Hepatocyte (in vitro differentiated cells): ENCODE data around the gene BRWD1.

ENCODE experiments used
- CTCF ChIP-seq: fragments of 200-600 bp; sonication (generic); IDR thresholded peaks from 2 replicates; pipeline ENCODE4 v1.5.1; 2016; ENCODE audit warnings: antibody characterized with exemption, mild to moderate bottlenecking; ENCODE audit not compliant: poor library complexity
- EZH2 ChIP-seq: fragments of 200-600 bp; sonication (generic); IDR thresholded peaks from 2 replicates; pipeline ENCODE4 v1.6.1; 2016; ENCODE audit warnings: antibody characterized with exemption, mild to moderate bottlenecking, borderline replicate concordance

GRCh38 chr21:39263372-39263771 lies 50.1 kb downstream of the BRWD1 start:
- no peak for TF ChIP-seq CTCF
- TF ChIP-seq EZH2, result no peak
